ENCODE data around the gene ASH1L.
"Not testable (repeated sequence)": the region's sequence is repeated elsewhere in the genome, so short reads cannot be mapped to it uniquely, and the experiment has no call there.

The ASH1L gene

DNA sequence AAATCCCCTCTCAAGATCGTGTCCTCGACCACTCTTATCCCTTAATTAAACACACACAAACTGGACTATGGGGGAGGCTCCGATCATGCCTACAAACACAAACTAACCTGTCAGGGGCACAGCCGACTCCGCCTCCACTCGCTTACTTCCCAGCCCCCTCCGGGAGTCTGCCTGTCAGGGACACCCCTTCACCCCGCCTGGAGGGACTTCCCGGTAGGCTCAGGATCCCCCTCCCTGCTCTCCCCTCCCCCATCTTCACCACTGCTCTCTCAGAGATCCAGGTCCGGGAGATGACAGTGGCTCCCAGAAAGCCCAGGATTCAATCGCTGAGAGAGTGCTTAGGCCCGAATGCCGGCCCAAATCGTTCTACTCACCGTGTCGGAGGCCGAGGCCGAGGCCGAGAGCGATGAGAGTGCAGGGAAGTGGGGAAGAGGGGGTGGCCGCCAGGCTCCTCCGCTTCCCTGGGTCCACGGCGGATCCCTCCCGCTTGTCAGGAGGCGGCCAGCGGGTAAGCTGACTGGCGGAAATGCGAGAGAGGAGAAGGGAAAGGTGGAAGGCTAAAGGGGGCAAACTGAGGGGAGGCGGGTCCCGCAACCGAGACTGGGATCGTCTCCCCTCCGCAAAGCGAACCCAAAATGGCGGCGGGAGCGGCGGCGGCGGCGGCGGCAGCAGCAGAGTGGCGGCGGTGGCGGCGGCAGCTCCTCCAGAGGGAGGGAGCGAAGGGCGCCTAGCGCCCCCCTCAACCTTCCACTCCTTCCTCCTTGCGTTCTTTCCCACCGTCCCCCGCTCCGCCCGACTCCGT is 623 bp downstream of the ASH1L start:
- DNase-seq (ENCODE audit: low spot score), result peak; percentile 28

DNA sequence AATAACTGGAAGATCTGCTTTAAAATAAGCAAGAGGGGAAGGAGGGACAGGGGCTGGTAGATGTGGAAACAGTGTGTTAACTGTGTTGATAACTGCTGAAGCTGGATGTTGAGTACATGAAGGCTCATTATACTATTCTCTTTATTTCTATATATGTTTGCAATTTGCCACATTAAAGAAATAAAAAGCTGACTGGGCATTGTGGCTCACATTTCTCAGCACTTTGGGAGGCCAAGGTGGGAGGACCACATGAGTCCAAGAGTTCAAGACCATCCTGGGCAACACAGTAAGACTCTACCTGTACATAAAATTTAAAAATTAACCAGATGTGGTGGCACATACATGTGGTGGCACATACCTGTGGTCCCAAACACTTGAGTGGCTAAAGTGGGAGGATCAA is 6.7 kb downstream of the ASH1L start:
- no peak for DNase-seq (ENCODE audit: low spot score)

DNA sequence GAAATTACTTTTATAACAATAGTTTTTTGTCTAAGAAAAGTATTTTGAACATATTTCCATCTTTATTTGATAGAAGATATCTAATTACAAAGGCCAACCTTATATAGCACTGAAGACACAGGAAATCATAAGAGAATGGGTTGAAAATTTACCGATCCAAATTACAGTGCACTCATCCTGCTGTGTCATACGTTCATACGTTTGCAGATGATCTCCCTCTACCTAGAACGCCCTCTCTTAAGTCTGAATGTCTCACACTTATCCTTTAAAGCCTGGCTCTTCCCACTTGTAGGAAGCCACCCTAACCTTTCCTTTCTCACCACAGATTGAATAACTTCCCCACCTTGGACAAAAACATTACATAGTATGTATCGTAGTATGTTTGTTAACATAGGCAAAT is 9.3 kb downstream of the ASH1L start:
- DNase-seq (ENCODE audit: low spot score), result no peak

DNA sequence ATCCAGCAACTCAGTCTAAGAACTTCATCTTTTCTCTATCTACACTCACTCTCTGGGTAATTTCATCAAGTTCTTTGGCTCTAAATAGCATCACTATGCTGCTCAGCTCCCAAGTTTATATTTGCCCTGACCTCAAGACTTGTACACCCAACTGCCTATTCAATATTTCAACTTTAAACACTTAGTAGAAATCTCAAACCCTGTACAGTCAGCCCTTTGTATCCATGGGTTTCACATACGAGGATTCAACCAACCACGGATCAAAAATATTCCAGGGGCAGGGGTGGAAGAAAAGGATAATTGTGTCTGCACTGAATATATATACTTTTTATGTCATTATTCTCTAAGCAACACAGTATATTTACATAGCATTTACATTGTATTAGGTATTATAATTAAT is 13.9 kb downstream of the ASH1L start:
- peak; percentile 45 for DNase-seq (ENCODE audit: low spot score)

DNA sequence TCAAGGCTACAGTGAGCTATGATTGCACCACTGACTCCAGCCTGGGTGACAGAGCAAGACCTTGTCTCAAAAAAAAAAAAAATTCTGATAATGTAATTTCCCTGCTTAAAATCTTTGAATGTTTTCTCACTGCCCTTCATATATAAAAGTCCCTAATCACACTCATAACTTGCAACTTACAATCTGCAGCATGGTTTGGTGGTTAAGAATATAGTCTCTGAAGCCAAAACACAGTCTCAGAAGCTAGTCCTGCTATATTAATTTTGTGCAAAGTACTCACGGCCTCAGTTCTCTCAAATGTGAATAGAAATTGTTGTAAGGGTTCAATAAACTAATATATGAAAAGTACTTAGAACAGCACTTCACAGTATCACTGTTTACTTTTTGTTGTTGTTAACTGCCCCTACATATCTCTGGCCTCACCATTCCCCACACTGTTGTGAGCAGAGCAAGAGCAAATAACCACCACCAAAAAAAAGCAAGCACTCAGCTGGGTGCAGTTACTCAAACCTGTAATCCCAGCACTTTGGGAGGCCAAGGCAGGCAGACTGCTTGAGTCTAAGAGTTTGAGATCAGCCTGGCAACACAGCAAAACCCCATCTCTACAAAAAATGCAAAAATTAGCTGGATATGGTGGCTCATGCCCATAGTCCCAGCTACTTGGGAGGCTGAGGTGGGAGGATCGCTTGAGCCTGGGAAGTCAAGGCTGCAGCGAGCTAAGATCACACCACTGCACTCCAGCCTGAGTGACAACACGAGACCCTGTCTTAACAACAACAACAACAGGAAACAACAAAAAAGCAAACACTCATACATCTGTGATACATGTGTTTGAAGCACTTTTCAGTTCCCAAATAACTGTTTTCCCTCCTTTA is 22.4 kb downstream of the ASH1L start:
- no peak for DNase-seq (ENCODE audit: low spot score)

DNA sequence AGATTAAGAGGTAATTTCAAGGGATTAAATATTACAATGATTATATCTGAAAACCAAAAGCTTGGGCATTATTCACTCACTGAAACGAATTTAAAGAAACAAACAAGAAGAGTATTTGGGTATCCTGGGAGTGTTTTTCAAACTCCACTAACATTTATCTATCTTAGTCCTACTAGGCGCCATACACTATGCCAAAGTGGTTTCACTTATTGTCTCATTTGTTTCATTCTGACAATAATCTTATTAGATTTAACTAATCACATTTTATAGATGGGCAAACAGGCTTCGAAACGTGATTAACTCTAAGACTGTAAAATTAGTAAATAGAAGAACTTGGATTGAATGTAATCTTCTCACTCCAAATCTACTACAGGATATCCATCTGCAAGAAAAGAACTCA is 25.4 kb downstream of the ASH1L start:
- no peak for DNase-seq (ENCODE audit: low spot score)

DNA sequence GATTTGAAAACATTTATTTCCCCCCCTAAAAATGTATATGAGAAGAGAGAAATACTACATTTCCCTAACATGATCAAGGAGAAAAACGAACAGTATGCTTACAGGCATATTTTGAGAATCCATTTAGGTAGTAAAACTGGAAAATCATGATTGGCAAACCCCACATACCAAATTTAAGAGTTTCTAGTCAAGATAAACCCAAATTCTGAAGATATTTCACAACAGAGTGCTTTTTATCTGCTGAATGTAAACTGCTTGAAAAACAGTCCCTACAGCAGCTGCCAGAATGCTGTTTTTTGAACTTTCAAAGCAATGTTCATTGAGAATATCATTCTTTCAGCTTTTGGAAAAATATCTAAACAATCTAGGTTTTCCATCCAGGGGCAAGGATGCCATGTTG is 31.0 kb downstream of the ASH1L start:
- no peak for DNase-seq (ENCODE audit: low spot score)

DNA sequence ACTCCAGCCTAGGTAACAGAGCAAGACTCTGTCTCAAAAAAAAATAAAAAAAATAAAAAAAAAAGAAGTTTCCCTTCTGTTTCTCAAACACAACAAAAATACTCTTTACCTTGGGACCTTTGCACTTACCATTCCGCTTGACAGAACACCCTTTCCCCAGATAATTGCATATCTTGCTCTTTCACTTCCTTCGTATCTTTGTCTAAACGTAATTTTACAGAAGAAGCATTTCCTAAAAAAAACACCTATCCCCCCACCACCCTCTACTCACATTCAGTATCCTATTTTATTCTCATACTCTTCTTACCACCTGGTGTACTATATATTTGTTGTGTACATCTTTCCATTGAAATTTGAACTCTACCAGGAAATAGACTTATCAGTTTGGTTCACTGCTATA is 32.7 kb downstream of the ASH1L start:
- DNase-seq (ENCODE audit: low spot score), result no peak

DNA sequence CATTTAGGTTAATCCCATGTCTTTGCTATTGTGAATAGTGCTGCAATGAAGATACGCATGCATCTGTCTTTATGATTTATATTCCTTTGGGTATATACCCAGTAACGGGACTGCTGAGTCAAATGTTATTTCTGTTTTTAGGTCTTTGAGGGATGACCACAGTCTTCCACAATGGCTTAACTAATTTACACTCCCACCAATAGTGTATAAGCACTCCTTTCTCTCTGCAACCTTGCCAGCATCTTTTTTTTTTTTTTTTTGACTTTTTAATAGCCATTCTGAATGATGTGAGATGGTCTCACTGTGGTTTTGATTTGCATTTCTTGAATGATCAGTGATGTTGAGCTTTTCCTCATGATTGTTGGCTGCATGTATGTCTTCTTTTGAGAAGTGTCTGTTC is 33.5 kb downstream of the ASH1L start:
- no peak for DNase-seq (ENCODE audit: low spot score)

DNA sequence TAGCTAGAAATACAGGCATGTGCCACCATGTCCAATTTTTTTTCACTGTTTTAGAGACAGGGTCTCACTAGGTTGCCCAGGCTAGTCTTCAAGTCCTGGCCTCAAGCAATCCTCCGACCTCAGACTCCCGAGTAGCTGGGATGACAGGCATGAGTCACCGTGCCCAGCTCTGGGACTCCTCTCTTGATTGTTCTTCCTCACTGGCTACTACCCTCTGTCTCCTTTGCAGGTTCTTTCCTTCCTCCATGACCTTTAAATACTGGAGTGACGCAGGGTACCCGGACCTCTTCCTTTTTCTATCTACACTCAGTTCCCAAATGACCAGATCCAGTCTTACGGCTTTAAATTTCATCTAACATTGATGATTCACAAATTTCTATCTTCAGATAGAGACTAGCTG is 34.9 kb downstream of the ASH1L start:
- no peak for DNase-seq (ENCODE audit: low spot score)

DNA sequence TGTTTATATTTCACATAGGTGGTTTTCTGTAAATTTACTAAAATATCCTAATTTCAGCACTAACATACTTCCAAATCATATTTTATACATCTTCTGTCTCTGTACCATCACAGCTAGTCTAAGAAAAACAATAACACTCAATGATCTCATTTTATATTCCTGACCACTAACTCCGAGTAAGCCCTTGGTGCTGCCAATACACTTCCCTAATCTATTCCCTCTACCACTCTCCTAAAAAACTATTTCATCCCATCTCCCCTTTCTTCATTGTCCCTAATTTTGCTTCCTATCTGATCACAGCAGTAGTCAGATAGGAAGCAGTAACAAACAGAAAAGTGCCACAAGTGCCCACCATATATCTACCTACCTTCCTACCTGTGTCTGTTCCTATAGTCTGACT is 36.2 kb downstream of the ASH1L start:
- no peak for DNase-seq (ENCODE audit: low spot score)

DNA sequence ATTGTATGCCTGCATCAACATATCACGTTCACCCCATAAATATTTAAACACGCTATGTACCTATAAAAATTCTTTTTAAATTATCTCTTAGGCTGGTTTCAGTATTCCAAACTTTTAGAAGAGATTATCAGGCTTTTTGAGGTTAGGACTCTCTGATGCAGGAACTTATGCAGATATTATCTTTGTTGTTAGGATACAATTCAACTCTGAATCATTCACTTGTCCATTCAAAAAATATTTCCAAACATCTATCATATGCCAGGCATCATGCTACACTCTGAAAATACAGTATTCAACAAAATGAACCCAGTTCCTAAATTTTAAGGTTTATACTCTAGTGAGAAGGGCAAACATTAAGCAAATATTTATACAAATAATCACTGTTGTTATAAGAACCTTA is 40.5 kb downstream of the ASH1L start:
- no peak for DNase-seq (ENCODE audit: low spot score)

DNA sequence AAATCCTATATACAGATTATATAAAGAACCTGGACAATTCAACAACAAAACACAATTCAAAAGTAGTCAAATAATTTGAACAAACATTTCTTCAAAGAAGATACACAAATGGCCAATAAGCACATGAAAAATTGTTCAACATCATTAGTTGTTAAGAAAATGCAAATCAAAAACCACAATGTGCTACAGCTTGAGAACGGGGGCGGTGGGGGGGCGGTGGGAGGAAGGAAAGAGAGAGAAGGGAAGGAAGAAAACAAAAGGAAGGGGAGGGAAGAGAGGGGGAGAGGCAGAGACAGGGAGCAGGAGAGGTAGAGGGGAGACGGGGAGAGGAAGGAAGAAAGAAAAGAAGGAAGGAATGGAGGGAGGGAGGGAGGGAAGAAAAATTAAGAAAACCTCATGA is 44.1 kb downstream of the ASH1L start:
- DNase-seq (ENCODE audit: low spot score), result no peak

DNA sequence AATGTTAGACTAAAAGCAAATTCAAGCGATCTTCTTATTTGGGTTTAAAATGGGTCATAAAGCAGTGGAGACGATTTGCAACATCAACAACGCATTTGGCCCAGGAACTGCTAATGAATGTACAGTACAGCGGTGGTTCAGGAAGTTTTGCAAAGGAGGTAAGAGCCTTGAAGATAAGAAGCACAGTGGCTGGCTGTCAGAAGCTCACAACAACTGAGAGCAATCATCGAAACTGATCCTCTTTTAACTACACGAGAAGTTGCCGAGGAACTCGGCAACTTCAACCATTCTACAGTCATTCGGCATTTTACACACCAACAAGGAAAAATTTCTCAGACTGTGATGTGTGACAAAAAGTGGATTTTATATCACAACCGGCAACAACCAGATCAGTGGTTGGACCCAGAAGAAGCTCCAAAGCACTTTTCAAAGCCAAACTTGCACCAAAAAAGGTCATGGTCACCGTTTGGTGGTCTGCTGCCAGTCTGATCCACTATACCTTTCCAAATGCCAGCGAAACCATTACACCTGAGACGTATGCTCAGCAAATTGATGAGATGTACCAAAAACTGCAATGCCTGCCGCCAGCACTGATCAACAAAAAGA is 47.9 kb downstream of the ASH1L start:
- no peak for DNase-seq (ENCODE audit: low spot score)

DNA sequence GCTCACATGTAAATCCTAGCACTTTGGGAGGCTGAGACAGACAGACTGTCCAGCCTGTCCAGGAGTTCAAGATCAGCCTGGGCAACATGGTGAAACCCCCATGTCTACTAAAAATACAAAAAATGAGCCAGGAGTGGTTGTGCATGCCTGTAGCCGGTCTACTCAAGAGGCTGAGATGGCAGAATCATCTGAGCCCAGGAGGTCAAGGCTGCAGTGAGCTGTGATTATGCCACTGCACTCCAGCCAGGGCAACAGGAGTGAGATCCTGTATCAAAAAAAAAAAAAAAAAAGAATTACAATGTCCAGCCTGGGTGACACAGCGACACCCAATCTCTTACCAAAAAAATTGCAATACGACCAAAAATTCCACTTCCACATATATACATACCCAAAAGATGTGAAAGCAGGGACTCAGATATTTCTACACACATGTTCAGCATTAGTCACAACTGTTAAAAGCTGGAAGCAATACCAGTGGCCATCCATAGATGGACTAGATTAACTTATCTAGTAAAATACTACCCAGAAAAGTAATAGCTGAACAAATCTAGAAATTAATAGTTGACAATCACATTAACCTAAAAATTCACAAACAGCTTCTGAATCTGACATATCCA is 49.2 kb downstream of the ASH1L start:
- DNase-seq (ENCODE audit: low spot score), result no peak

DNA sequence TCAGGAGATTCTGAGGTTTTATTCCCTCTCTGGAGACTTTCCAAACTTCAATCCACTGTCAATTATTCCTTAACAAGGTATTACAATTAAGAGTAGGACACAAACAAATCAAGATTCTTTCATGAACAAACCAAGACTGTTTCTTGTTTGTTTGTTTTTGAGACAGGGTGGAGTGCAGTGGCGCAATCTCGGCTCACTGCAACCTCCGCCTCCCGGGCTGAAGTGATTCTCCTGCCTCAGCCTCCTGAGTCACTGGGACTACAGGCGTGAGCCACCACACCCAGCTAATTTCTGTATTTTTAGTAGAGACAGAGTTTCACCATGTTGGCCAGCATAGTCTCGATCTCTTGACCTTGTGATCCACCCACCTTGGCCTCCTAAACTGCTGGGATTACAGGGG is 51.2 kb downstream of the ASH1L start:
- DNase-seq (ENCODE audit: low spot score), result not testable (repeated sequence)

DNA sequence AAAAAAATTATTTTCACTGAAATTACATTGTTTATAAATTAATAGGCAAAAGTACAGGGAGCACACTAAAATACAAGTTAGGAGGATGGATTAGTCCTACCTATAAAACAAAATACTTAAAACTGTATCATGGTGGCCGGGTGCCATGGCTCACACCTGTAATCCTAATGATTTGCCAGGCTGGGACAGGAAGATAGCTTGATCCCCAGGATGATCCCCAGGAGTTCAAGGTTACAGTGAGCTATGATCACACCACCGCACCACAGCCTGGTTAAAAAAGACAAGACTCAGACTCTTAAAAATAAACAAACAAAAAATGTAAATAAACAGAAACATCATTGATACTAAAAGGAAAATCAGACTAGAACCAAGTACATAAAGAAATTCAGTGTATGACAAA is 53.5 kb downstream of the ASH1L start:
- no peak for DNase-seq (ENCODE audit: low spot score)

DNA sequence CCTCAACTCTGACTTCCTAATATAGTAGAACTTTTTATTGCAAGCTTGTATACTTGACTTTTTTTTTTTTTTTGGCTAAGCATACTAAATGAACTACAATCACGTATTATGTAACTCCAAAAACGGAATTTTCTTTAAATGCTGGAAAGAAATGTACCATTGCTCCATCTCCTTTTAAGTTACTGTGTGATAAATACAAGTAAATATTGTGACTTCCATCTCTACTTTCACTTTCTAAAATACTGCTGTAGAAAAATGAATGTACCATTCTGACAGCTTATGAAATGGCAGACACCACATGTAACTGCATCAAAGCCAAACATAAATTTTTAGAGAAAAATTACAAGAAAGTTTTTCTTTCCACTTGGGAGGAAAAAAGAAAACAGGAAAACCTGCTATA is 54.7 kb downstream of the ASH1L start:
- no peak for DNase-seq (ENCODE audit: low spot score)

DNA sequence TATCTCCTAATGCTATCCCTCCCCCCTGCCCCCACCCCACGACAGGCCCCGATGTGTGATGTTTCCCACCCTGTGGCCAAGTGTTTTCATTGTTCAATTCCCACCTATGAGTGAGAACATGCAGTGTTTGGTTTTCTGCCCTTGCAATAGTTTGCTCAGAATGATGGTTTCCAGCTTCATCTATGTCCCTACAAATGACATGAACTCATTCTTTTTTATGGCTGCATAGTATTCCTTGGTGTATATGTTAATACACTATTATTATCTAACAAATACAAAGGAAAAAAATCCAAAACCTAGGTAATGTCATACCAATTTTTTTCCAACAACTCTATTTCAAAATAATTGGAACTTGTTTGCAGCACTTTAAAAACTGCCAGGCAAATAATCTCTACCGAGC is 56.6 kb downstream of the ASH1L start:
- not testable (repeated sequence) for DNase-seq (ENCODE audit: low spot score)

DNA sequence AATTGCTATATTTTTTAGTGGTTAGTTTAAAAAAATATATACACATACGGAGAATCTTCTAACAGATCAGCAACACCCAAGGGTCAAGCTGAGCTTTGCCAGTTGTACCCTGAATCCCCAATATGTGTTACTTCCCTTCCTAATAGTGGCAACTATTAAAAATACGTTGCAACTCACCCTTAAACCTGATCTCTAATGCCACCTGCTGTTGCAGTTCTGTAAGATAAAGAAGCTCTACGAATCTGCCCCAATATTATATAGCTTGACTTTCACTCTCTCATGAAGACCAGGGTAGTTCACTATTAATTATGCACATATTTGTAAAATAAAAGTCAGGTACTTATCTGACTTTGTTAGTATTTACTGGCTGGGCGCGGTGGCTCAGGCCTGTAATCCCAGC is 58.4 kb downstream of the ASH1L start:
- peak; percentile 35 for DNase-seq (ENCODE audit: low spot score)

DNA sequence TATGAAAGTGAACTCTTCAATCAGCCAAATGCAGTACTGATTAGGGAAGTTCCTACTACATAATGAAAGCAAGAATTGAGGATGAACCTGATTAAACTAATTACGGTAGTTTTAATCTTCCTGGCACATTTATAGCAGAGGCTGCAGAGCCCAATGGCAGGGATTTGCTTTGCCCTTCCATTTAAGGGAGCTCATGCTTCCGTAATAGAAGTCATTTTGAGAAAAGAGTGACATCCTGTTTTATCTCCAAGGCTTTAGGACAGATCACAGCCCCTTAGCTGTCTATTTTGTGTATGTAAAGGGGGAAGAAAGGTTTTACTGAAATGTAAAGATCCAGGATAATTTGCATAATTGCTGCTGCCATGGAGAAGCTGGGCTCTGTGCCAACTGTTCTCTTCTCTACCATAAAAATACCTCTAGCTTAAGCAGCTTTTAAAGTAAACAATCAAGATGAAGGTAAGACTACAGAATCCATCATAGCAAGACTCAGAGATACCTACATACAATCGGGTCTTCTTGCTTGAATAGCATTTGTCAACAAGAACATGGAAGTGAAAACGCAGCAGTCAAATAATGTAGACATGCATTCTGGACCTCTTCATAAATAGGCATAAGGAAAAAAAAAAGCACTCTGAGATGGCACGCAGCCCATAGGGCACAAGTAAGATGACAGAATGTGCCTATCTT is 62.5 kb downstream of the ASH1L start:
- DNase-seq (ENCODE audit: low spot score), result peak; percentile 36

DNA sequence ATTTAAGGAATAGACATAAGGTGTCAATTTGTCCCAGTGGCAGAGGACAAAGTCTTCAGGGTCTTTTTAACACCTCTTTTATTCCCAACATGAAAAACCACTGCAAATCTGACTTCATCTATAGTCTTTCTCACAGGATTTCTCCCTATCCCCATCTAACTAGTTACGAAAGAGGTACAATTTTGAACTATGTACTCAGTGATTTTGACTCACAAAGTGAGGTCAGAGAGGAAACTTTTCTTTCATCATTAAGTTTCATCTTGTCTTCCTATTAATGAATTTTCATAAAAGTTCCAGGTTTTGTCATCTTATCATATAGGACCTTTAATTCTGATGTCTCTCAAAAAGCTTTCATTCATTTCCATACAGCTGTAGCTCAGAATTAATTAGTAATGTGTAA is 63.3 kb downstream of the ASH1L start:
- DNase-seq (ENCODE audit: low spot score), result no peak

Measured in COLO829 (cell line).